GM19397 (cell line): ENCODE measurements around the gene DPF3.

ENCODE experiments used
- ATAC-seq: cut with Tn5 transposase; IDR thresholded peaks from one replicate; pipeline ENCODE4 v1.9.1; 2021; ENCODE audit warnings: mild to moderate bottlenecking, moderate library complexity; ENCODE audit not compliant: unreplicated experiment

The DPF3 gene

DNA sequence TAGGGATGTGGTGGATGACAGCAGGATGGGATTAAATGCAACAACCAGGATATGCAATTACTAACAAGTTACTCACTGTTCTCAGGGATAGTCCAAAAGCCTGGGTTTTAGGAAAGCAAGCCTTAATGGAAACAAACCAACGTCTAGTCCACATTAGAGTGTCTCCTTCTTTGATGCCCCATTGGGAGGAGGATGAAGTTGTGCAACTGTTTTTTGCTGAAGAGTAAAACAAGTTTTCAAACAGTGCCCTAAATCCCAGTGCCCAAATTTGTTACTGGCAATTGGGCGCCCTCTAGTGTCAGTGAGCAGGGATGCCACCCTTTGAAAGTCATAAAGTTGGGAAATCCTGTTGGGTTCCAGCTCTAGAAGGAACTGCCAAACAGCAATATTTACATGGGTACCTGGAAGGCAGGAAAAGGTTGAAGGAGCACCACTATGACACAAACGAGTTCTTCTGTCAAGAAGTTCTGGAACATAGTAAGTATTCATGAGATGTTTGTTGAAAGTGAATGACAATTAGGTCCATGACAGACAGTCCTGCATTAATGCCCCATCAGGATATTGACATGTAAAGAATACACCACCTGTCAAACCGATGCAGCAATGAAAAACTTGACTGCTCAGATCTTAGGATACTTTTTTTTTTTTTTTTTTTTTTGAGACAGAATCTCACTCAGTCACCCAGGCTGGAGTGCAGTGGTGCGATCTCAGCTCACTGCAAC lies 11.1 kb upstream of the DPF3 start:
- ATAC-seq, result no peak

DNA sequence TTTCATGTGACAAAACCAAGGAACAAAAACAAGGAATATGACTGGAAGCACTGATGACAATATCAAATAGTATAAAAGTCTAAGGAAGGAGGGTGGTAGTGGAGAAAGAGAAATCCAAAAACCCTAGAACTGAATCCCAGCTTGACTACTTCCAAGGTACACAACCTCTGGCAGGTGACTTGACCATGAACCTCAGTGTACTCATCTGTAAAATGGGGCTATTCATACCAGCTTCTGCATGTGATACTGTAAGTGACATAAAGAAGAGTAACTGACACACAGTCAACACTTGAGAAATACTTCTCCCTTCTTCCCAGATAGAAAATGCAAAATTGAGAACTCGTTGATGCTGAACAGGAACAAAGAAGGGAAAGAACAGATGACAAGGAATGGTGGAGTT lies 10.3 kb upstream of the DPF3 start:
- no peak for ATAC-seq

DNA sequence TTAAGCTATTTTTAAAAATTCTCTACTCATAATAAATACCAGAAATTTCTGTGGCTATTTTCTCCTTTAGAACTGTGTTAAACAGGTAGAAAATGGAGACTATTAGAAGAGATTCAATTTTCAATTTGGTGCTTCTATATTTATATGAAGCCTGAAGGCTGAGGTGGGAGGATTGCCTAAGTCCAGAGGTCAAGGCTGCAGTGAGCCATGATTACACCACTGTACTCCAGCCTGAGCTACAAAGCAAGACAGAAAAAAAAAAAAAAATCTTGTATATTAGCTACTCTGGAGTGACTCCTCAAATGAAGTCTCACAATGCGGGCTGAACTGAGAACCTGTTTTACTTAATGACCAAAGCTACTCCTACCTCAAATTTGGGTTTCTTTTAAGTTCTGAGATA lies 9.8 kb upstream of the DPF3 start:
- no peak for ATAC-seq

DNA sequence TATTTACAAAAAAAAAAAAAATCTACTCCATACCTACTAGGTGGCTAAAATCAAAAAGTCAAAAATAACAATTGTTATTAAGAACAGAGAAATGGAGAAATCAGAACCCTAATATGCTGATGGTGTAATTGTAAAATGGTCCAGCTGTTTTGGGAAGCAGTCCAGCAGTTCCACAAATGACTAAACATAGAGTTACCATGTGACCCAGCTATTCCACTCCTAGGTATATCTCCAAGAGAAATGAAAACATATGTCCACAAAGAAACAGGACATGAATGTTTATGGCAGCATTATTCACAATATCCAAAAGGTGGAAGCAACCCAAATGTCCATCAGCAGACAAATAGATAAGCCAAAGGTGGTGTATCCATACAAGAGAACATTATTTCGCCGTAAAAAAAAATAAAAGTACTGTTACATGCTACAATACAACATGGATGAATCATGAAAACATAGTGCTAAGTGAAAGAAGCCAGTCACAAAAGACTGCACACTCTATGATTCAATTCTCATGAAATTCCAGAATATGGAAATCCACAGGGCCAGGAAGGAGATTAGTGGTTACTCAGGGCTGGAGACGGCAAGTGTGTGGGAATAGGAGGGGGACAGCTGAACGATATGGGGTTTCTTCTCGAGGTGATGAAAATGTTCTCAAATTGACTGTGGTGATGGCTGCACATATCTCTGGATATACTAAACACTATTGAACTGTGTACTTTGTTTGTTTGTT lies 9.1 kb upstream of the DPF3 start:
- no peak for ATAC-seq

DNA sequence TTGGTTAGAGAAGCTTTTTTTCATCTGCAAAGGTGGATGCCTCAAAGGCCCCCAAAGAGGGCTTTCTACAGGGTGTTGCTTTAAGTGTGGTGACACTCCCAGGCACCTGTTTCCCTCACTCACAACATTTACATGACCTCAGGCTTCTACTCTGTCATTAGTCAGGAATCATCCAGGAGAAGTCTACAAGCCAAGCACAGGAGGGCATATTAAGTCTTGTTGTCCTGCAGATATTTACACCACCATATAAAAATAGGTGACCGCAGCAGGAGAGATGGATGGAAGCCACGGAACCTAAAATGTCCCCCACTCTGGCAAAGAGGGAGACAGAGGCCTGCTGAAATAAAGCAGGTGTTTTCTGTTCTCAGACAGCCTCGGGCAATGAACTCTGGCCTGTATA lies 7.5 kb upstream of the DPF3 start:
- no peak for ATAC-seq

DNA sequence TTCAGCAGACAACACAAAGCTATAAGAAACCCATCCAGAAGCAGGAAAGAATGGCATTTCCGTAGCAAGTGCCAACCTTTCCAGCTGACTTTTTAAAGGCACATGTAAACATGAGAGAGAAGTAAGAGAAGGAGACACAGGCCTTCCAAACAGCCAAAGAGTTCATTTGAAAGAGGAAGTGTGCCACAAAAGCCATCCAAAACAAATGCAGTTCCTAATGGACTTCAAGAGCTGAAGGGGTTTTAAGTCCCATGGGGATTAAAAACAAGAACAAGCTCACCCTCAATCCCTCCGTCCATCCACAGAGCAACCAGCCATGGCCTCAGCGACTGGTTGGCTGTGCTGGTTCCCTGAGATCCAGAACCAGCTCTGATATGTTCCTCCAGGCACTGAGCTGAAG lies 4.5 kb upstream of the DPF3 start:
- ATAC-seq, result no peak

DNA sequence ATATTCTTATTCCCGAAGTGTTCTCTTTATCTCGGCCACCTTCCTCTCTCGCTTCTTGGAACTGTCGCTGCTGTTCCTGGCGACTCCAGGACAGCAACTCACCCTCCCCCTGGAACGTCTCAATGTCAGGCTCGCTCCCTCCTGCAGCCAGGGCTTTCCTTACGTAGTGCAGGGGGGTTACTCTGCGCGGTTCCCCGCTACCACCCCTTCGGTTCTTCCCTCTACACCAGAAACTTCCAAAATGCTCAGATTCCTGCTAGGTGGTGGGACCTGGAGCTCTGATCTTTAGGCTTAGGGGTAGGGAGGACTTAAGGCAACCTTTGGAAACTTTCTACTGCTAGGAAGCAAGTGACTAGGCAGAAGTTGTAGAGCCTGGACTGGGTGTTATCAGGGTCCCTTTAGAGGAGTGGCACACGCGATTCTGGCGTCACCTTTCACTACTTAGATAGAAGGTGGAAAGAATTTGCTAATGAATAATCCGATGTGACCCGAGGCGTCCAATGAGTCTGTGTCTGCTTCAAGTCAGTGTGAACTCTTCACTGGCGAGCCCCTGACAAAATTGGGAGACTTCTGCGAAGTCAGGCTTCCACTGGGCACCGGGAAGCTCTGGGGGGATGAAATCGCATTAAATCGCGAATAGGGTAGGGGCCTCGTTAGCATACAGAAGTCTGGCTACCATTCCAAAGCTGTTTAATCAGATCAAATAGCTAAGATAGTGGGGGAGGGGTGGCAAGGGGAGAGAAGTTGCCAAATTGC lies 900 bp upstream of the DPF3 start:
- no peak for ATAC-seq

DNA sequence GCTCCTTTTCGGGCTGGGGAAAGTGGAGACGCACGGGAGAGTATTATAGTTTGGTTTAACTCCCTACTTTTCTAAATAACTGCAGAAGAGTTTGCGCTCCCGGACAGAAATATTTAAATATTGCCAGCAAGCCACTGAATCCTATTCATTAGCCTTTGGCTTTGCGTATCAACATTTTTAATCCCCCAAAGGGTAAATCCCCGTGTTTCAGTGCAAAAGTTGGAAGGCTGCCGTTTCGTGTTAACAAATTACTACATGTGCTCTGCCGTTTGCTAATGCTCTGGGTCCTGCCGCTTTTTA lies 372 bp upstream of the DPF3 start:
- no peak for ATAC-seq

DNA sequence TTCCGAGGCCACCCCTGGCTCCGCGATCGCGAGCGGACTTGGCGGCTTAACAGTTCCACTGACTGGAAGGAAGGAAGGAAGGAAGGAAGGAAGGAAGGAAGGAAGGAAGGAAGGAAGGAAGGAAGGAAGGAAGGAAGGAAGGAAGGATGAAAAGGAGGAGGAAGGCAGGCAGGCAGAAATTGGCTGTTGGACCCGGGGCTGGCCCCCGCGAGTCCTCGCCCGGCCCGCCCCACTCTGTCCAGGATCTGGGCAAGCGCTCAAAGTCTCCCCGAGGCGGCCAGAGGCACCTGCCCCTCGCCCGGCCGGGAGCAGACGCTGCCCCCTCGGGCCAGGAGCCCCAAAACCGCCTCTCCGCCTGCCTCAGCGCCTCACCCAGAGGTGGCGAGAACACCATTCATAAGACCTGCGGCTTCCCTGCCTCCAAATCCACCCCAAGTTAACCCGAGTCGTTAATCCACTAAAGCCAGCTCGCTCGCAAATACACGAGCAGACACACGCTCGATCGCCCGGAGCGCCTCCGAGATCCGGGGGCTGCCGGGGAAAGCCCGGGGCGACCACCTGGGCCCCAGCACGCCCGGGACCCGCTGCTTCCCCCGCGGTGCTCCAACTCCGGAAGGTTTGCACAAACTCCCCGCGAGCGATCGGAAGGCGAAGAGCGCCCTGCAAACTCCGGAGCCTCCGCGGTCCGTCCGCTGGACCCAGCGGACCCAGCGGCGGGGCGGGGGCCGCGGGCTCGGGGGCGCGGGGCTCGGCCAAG lies 844 bp downstream of the DPF3 start:
- ATAC-seq, result peak; percentile 16

DNA sequence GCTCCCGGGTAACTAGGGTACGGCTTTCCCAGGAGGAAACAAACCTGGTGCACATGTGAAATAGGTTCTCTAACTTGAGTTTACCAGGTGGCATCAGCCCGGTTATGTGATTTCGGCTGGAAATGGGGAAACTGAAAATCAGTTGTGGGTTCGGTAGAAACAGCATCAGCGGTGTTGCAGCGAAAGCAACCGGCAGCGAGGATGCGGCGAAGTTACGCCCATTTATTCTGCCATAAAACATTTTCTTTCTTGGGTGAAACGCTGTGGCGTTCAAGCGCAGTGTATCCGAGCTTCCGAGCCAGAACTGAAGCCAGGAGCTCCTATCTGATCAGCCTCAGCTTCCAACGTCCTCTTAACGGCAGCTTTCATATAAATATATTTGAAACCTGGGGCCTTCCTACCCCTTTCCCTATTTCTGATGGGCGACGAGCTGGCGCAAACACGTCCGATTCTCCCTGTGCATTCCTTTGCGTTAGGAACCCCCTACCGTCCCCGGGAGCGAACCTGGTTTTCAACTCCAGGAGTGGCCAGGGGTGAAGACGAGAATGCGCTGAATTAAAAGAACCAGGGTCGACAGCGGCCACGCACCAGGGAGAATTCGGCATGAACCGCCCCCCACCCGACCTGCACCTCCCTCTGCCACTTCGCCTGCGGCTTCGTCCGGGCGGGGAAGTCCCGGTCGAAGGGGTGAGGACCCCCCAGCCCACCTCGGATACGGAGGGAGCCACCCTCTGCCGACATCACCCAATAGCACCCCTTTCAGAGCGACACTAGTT lies 1.6 kb downstream of the DPF3 start:
- ATAC-seq, result no peak

DNA sequence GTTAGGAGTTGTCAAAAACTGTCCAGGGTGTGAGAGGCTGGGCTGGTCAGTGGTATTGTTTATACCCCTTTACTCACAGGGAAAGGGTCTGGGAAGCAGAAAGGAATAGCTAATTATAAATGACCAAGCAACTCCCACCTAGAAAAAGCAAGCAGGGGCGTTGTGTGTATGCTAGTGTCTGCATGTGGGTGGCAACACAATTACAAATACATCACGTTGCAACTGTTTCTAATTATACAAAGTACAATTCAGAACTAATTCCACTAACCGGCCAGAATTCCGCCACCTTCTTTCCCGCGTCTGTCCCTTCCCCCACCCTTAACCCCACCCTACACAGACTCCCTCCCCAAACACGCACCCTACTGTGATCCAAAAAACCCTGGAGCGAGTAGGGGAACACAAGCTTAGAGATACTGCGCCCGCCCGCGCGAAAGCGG lies 2.2 kb downstream of the DPF3 start:
- ATAC-seq, result no peak

DNA sequence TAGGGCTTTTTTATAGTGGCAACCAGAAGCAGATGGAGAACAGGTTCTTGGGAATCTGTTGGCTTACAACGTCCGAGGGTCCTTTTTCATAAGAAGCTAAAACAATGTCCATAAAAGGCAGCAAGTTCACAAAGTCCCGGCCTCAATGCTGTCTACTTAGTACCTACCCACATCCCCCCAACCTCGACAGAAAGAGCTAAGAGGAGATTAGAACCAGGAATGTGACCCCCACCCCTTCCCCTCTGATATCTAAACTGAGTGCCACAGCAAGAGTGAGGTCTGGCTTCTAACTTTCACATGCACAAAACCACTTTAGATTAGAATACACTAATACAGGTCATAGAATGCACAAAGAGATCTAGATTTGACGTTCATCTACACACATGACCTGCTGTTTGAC lies 4.5 kb downstream of the DPF3 start:
- no peak for ATAC-seq

DNA sequence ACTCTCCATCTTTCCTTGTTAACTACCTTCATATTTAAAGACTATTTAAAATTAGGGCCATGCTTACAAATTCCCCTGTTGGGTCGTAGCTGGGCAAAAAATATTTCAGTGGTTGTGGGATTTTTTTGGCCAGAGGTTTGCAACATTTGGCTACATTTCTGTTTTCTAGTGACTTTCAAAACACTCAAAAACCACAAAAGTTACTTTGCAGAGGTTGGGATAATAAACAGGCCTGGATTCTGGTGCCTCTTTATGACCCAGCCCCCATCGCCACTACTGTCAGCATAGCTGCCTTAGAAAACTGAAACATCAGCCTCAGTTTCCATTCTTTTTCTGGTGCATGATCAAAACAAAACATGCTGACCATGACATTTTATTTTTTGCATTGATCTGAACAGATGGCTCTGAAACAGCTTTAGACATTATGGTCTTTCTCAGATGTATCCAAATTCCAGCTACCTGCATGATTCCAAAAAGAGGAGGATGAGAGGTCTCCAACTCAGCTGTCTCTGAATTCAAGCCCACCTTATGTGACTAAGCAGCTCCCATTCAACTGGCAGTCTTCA lies 5.2 kb downstream of the DPF3 start:
- no peak for ATAC-seq

DNA sequence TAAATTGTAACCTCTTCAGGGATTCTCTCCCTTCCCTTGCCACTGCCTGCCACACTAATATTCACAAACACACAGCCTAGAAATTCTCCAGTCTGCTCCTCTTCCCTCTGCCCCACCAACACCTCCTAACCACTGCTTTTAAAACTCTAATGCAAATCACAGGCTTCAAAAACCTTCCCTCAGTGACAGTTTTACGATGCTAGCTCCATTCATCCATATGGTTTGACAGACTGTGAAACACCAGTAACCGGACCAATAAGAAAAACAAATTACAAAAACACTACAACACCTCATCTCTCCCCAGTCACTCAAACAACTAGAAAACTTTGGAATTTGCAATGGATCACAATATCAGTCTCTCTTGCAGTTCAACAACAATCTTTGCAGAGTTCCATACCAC lies 5.7 kb downstream of the DPF3 start:
- no peak for ATAC-seq

DNA sequence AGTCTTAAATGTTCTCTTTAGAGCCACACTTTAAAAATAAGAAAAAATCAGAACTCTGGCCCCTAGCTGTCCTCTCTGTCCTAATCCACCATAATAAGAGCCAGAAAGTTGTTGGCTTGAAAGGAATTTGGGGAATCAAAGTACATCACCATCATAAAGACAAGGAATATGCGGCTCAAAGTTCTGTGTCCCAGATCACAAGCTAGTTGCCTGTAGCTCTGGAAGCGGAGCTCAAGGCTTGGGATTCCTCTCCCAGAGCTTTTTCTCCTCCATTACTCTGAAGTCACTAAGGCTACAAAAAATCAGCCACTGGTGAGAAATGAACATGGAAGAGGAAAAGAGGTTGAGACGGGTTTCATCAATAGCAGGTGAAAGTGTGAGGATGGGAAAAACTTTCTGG lies 6.4 kb downstream of the DPF3 start:
- ATAC-seq, result no peak

DNA sequence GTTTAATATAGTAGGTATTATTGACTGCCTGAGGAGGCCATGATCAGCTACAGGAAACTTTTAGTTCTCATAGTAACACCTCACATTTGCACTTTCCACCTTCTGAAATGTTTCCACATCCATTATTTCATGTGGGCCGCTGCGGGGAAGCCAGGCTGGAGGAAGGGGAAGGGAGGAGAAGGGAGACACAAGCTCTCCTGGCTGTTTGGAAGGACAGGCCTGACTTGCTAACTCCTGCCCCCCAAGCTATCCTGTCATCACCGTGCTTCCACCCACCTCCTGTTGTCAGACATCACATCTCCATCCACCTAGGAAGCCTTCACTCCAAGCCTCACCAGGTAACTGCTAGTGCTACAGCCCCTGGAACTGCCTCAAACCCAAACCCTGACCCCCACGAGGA lies 9.5 kb downstream of the DPF3 start:
- ATAC-seq, result no peak

DNA sequence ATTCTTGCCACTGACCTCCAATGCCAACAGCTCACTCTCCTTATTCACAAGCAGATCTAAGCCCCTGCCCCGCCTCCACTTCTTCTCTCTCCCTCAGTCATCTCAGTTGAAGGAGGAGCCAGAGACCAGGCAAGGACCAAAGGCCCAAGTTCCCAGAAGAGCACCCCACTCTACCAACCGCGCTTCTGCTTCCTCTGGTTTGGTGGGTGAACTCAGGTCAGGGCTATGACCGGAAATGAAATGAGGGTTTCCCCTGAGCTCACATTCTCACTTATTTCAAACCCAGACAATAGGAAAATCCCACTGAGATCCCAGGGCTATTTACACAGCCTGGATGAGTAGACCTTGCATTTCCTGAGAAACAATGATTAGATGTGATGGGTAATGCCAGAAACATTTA lies 9.9 kb downstream of the DPF3 start:
- ATAC-seq, result no peak

DNA sequence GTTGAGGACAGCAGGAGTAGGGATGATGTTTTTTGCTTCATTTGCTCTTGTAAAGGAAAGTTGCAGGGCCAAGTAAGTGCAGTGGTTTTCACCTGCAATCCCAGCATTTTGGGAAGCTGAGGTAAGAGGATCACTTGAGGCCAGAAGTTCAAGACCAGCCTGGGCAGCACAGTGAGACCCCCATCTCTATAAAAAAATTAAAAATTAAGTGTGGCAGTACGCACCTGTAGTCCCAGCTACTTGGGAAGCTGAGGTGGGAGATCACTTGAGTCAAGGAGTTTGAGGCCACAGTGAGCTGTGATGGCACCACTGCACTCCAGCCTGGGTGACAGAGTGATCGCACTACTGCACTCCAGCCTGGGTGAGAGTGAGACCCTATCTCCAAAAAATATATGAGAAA lies 10.8 kb downstream of the DPF3 start:
- no peak for ATAC-seq

DNA sequence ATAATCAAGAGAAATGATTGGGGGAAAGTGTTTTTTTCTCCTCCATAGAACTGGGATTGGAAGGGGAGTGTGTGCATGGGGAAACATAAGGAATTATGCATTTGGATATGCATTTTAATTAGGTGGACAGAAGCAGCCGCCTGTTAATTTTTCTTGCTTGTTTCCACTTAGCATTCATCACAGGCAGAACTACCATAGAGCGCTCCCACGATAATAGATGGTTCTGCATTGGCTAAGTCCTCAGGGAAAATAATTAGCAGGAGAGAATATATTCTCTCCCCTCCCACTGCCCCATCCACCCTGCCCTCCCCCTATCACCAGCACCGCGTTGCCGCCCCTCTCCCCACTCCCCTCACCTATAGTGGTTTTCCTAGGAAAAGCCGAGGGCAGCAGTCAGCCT lies 11.4 kb downstream of the DPF3 start:
- no peak for ATAC-seq

DNA sequence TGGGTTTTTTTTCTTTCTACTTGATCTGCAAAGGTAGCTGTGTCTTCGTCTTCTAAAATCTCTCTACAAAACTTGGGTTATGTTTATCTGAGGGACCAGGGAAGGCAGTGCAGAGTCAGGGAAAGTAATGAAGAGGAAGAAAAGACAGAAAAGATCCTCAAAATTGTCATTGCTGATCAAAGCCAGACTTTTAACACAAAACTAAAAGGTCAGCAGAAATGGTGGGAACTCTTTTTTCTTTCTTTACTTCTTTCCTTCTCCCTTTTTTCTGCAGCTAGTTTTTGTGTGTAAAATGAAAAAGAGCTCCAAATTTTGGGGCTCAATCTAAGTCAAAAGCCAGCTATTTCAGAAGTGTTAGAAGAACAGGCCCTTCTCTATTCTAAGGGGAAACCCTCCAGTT lies 11.9 kb downstream of the DPF3 start:
- ATAC-seq, result no peak
